GM21381 (cell line): ENCODE measurements around the gene PGAP3.
"Not testable (repeated sequence)": the region's sequence is repeated elsewhere in the genome, so short reads cannot be mapped to it uniquely, and the experiment has no call there.

ENCODE experiments used
- ATAC-seq: cut with Tn5 transposase; IDR thresholded peaks from one replicate; pipeline ENCODE4 v1.9.1; 2021; ENCODE audit warnings: mild to moderate bottlenecking, moderate library complexity; ENCODE audit not compliant: unreplicated experiment

PGAP3 gene

GRCh38 chr17:39687546-39688474, at the start of gene PGAP3:
Gene PGAP3, minus strand, starts transcription at chr17:39688057. Its CDS starts 43 bp downstream, at chr17:39688014.
- ATAC-seq = peak; percentile 81

DNA sequence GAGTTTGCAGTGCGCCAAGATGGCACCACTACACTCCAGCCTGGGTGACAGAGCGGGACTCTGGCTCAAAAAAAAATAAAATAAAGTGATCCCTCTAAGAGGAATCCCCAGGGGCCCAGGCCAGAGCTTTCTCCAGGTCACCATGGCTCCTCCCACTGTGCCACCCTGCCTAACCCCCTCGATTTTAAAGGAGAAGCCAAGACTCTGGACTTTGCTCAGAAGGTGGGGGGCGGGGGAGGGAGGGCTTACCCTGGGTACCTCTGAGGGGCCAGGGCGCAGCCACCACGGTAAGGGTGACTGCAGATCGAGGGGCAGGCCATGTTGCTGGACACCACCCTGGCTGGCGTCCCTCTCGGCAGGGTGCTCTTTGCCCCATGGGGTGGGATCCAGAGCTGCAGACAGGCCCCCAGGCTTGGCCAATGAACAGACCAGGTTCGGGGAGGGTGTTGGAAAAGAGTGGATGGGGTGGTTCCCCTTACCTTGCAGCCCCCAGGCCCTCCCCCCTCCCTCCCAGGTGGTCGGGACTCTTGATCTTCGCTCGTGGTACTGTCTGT, 49.4 kb upstream of the PGAP3 start:
- no peak for ATAC-seq

DNA sequence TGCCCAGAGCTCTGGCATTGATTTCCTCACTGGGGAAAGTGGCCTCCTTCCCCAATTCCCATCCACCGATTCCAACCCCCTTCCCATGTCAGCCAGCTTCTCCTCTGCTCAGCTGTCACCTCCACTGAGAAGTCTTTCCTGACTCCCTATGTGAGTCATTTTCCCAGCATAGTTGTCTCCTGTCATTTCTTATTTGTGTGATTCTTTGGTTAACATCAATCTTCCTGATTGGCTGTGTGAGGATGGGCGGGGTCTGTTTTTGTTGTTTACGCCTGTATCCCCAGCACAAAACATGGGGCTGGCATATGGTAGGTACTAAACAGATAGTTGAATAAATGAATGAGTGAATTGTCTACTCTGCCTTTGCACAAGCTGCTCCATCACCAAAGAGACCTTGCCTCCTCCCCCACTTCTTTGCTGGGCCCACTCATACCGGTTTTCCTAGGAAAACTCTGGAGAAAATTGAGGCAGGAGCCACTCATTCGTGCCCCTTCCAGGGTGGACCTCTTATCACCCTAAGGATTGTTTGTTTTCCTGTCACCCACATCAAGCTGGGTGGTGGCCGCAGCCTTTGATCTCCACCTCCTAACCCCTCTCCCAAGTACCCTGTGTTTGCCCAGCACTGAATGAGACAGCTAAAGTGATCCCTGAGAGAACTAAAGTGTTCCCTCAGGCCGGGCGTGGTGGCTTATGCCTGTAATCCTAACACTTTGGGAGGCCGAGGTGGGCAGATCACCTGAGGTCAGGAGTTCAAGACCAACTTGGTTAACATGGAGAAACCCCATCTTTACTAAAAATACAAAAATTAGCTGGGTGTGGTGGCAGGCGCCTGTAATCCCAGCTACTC, 48.7 kb upstream of the PGAP3 start:
- no peak for ATAC-seq

DNA sequence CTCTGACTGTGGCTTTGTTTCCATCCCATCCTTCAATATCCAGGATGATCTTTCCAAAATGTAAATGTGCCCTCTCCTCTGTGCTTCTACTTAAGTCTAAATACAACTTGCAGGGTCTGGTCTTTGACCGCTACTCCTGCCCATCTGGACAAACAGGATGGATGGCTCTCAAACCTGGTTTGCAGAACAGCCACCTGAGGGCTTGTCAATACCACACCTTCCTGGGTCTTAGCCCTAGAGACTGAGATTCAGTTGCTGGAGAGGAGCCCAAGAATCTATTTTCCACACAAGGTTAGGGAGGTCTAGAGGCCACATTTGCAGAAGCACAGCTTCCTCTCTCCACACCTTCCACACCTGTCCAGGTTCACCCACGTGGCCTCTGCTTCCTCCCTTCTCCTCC, 48.0 kb upstream of the PGAP3 start:
- no peak for ATAC-seq

- ATAC-seq = no peak
Observed at GRCh38 chr17:39732586-39732985, 44.7 kb upstream of the PGAP3 start.

DNA sequence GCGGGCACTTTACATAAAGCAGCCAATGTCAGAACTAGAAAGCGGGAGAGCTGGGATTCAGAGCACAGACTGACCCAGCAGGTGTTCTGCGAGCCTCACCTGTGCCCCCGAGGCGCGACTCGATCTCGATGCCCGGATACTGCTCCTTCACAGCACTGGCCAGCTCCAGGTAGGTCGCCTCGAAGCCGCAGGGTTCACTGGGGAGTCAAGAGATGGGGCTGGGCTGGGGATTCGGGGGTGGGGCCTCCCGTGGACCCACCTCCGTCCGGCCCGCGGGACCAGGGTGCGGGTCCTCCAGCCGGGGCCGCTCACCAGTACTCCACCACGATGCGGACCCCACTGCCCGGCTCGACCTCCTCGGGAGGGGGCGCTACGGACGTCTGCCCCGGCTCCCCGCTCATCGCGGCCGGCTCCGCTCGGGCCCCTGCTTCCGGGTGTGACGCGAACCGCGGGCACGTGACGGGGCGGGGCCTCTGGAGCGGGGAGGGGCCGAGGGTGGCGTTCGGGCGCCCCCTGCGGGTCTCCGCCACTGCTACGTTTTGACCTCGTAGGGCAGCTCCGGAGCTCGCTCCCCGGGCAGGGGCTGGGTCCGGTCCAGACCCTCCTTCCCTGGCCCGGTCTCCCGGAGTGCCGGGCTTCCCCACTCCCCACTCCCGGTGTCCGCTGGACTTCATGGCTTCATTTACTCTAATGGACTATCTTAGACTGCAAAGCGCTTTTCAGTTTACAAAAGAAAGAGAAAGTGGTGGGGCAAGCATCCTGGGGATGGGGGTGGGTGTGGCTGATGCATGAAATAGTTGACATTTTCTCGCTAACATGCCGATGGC, 42.5 kb upstream of the PGAP3 start, which contains the start of gene MIEN1:
Gene MIEN1, minus strand, starts transcription at position 438 of the 827 bp plus-strand sequence. Its CDS starts 37 bp downstream, at position 401.
- peak; percentile 83 for ATAC-seq

DNA sequence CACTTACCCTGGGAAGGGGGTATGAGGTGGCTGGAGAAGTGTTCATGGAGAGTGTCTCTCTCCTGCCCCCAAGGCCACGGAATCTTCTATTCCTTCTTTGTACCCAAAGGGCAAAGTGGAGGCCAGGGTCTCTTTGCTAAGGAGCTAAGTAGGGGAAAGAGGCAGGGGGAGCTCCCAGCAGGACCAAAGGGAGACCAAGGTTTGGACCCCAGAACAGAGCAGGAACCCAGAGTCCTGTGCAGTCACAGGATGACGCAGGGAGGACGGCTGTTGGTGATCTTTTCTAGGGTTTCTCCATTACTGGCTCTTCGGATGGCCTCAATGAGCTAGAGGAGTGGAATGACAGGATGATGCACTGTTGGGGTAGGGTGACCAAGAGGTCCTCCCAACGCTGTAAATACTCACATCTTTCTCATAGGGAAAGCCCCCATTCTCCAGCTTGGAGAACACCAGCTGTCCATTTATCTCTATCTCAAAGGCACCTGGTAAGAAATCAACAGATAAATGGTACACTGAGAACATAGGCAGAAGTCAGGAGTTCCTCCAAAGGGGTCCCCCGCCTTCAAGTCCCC, 41.5 kb upstream of the PGAP3 start:
- no peak for ATAC-seq

GRCh38 chr17:39727556-39727955, 39.7 kb upstream of the PGAP3 start:
- ATAC-seq = no peak

DNA sequence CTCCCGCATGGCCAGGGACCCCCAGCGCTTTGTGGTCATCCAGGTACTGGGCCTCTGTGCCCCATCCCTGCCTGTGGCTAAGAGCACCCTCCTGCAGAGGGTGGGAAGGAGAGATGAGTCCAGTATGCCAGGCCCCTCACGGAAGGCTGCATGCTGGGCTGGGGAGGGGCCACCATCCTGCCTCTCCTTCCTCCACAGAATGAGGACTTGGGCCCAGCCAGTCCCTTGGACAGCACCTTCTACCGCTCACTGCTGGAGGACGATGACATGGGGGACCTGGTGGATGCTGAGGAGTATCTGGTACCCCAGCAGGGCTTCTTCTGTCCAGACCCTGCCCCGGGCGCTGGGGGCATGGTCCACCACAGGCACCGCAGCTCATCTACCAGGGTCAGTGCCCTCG, 38.8 kb upstream of the PGAP3 start:
- ATAC-seq = no peak

DNA sequence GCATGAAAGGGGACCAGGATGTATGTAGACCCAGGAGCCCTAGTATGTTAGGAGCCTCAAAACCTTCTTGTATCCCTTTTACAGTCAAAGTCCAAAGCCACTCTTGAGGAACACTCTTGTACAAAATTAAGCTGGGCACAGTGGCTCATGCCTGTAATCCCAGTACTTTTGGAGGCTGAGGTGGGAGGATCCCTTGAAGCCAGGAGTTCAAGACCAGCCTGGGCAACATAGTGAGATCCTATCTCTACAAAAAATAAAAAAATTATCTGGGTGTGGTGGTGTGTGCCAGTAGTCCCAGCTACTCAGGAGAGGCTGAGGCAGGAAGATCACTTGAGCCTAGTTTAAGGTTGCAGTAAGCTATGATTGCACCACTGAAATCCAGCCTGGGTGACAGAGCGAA, 38.1 kb upstream of the PGAP3 start:
- not testable (repeated sequence) for ATAC-seq

- no peak for ATAC-seq
Observed at GRCh38 chr17:39724731-39725130, 36.9 kb upstream of the PGAP3 start.

DNA sequence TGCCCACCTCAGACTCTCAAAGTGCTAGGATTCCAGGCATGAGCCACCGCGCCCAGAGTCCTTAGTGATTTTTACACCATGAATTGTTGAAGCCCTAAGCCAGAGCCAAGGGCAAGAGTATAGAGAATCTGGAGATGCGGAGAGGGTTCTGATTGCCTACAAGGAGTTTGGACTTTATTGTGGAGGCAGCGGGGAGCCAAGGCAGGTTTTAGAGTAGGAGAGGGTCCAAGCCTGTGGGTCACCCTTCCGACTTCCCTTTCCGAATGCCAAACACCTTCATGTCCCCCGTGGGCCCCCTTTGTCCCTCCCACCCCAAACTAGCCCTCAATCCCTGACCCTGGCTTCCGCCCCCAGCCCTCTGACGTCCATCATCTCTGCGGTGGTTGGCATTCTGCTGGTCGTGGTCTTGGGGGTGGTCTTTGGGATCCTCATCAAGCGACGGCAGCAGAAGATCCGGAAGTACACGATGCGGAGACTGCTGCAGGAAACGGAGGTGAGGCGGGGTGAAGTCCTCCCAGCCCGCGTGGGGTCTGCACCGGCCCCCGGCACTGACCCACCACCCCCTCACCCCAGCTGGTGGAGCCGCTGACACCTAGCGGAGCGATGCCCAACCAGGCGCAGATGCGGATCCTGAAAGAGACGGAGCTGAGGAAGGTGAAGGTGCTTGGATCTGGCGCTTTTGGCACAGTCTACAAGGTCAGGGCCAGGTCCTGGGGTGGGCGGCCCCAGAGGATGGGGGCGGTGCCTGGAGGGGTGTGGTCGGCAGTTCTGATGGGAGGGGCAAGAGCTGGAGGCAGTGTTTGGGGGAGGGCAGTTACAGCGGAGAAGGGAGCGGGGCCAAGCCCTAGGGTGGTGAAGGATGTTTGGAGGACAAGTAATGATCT, 35.4 kb upstream of the PGAP3 start:
- ATAC-seq = no peak

DNA sequence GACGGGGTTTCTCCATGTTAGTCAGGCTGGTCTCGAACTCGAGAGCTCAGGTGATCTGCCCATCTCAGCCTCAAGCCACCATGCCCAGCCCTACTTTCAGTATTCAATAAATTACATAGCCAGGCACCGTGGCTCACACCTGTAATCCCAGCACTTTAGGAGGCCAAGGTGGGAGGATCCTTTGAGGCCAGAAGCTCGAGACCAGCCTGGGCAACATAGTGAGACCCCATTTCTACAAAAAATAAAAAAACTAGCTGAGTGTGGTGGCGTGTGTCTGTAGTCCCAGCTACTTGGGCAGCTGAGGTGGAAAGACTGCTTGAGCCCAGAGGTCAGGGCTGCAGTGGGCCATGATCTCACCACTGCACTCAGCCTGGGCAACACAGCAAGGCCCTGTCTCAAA, 34.2 kb upstream of the PGAP3 start:
- no peak for ATAC-seq

DNA sequence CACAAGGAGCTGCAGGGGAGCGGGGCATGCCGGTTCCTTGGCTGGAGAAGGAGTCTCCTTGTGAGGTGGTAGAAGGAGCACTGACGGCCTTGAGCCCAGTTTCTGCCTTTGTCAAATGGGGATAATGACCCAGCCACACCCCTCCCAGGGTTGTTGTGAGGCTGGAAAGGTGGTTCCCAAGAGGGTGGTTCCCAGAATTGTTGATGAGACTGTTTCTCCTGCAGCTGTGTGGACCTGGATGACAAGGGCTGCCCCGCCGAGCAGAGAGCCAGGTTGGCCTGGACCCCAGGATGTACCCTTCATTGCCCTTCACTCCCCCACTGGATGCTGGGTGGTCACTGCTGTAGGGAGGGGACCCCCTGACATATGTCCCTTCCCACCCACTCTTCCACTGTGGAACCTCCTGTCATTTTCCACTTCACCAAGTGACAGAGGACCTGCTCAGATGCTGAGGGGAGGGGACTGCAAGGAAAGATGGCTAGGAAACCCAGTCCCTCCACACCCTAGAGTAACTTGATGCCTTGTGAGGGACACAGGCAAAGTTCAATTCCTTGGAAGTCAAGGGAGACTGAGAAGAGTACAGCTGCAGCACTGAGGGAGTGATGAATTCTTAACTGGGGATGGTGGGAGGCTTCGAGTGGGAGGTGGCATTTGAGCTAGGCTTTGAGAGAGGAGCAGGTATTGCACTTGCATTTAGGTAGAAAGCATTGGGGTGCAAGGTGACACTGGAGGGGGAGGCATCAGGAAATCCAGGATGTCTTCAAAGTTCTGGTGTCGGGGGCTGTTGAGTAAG, 31.9 kb upstream of the PGAP3 start:
- no peak for ATAC-seq

DNA sequence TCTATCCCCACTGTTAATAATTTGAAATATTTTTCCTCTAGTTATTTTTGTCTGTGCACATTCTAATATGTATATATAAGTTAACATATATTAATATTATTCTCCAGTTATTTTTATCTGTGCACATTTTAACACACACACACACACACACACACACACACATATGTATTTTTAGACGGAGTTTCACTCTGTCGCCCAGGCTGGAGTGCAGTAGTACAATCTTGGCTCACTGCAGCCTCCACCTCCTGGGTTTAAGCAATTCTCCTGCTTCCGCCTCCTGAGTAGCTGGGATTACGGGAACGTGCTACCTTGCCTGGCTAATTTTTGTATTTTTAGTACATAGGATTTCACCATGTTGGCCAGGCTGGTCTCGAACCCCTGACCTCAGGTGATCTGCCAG, 29.8 kb upstream of the PGAP3 start:
- ATAC-seq = no peak

DNA sequence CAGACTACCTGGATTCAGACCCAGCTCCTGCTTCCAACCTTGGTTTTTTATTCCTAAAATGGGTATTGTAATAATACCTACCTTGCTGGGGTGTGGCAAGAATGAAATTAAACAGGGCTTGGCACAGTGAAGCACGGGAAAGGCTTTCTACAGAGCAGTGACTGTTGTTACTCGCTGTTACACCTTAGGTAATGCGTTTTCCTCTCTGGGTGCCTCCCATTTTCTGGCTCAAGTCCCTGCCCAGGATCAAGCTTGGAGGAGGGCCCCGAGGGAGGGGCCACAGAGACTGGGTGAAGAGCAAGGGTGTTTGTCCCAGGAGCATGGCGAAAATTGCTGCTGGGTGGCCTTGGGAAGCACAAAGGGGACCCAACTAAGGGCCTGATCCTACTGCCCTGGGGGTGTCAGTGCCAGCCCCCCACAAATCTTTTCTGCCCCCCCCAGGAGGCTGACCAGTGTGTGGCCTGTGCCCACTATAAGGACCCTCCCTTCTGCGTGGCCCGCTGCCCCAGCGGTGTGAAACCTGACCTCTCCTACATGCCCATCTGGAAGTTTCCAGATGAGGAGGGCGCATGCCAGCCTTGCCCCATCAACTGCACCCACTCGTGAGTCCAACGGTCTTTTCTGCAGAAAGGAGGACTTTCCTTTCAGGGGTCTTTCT, 29.2 kb upstream of the PGAP3 start:
- ATAC-seq = no peak

DNA sequence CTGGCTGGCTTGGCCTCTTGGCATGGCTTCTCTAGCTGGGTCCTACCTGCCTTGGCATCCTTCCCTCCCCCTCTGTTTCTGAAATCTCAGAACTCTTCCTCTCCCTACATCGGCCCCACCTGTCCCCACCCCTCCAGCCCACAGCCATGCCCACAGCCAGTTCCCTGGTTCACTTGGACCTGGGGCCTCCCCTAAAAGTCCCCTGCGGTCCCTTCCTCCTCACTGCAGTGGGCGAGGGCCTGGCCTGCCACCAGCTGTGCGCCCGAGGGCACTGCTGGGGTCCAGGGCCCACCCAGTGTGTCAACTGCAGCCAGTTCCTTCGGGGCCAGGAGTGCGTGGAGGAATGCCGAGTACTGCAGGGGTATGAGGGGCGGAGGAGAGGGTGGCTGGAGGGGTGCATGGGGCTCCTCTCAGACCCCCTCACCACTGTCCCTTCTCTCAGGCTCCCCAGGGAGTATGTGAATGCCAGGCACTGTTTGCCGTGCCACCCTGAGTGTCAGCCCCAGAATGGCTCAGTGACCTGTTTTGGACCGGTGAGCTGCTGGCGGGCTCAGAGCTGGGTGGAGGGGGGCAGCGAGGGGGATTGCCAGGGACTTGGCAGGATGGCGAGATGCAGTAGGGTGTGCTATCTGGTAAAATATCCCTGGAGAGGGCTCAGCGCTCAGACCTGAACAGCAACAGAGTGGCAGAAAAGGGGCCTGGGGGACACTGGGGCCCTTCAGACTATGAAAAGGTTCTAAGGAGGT, 28.4 kb upstream of the PGAP3 start:
- no peak for ATAC-seq
